K562 (cell line): ENCODE data around the gene SMIM36. TPM values are rescaled to one million over a fixed set of nuclear protein-coding genes. Genes with fewer than 3 reads are reported as not detected.

Source experiments
- ATAC-seq: fragments of 200-7000 bp; cut with Tn5 transposase; 3 replicates; pipeline ENCODE4 v1.9.1; 2020; ENCODE audit warnings: moderate library complexity
- BruUV-seq: library from RNA; stranded (reverse); fragments of 400-500 nt; replicated peaks from 2 replicates; lab custom pipeline; 2021; lab: Mats Ljungman, UMichigan
- CTCF ChIA-PET: fragments of 300-600 bp; formaldehyde crosslinking; extraction: SDS; loops from one replicate; lab custom pipeline; 2021; ENCODE audit warnings: low intra/inter-chr PET ratio; lab: Yijun Ruan, JAX
- POLR2A ChIA-PET: fragments of 300-600, 350-650 bp; sonication (Branson Sonifier 250); formaldehyde crosslinking; extraction: SDS; loops from one replicate; lab custom pipeline; 2021; ENCODE audit warnings: antibody characterized with exemption, inconsistent platforms; lab: Yijun Ruan, JAX
- DNase-seq, 4 experiments: peaks; one replicate each; pipeline versions ENCODE4 v3.0.0 to v3.0.0-alpha.2; 2011 to 2018; ENCODE audit warnings: low spot score in 3 of 4, mixed read lengths in 3 of 4; ENCODE audit errors: extremely low read depth in 1 of 4
- FAIRE-seq: peaks from 2 replicates; lab custom pipeline; 2011; peaks lifted over from hg19 to GRCh38; lab: Jason Lieb, UNC
- H2AFZ ChIP-seq: 2 replicates; pipeline ENCODE4 v1.6.0; 2011; ENCODE audit warnings: low read depth, low read length, control low read depth, inconsistent platforms
- H3K27ac ChIP-seq: fragments of 200-600 bp; 3 replicates; pipeline ENCODE4 v1.8.0; 2011; ENCODE audit warnings: low read depth, mild to moderate bottlenecking, control low read depth, inconsistent platforms, low read length, moderate library complexity, mixed read lengths; ENCODE audit errors: extremely low read depth
- H3K27me3 ChIP-seq, 2 experiments: fragments of 300-600 bp in 1 of 2; 2 replicates in 1 of 2; 3 replicates in 1 of 2; pipeline versions ENCODE4 v1.6.0 to v1.8.0; 2011; ENCODE audit warnings: inconsistent platforms in 2 of 2, low read length in 2 of 2, mild to moderate bottlenecking in 1 of 2, mixed read lengths in 1 of 2, moderate library complexity in 1 of 2; ENCODE audit not compliant: control insufficient read depth in 2 of 2, insufficient read depth in 2 of 2
- H3K36me3 ChIP-seq: fragments of 300-600 bp; 3 replicates; pipeline ENCODE4 v1.8.0; 2011; ENCODE audit warnings: mild to moderate bottlenecking, low read length, inconsistent platforms; ENCODE audit not compliant: control insufficient read depth, insufficient read depth
- H3K4me1 ChIP-seq, 2 experiments: fragments of 200-600 bp in 1 of 2; replicated peaks in 1 of 2; 2 replicates in 1 of 2; 3 replicates in 1 of 2; pipeline versions ENCODE4 v1.5.1 to v1.8.0; 2011; ENCODE audit warnings: inconsistent platforms in 2 of 2, low read length in 2 of 2, mild to moderate bottlenecking in 1 of 2, mixed read lengths in 1 of 2, moderate library complexity in 1 of 2; ENCODE audit not compliant: control insufficient read depth in 2 of 2, insufficient read depth in 2 of 2
- H3K4me2 ChIP-seq: 2 replicates; pipeline ENCODE4 v1.6.1; 2011; ENCODE audit warnings: low read length, control low read depth, inconsistent platforms, mixed read lengths; ENCODE audit not compliant: insufficient read depth
- H3K4me3 ChIP-seq: fragments of 200-600 bp; sonication (generic), shearing (Covaris generic); 2 replicates; pipeline ENCODE4 v1.5.1; 2016; ENCODE audit warnings: control low read depth, inconsistent platforms
- H3K79me2 ChIP-seq: fragments of 200-600 bp; 3 replicates; pipeline ENCODE4 v1.8.0; 2011; ENCODE audit warnings: low read length, inconsistent platforms; ENCODE audit not compliant: control insufficient read depth, insufficient read depth
- H3K9ac ChIP-seq, 2 experiments: 2 replicates each; pipeline versions ENCODE4 v1.6.0 to v1.6.1; 2011; ENCODE audit warnings: low read depth in 2 of 2, low read length in 2 of 2, control low read depth in 1 of 2, inconsistent platforms in 1 of 2, mild to moderate bottlenecking in 1 of 2, mixed read lengths in 1 of 2; ENCODE audit not compliant: insufficient read depth in 1 of 2
- H3K9me1 ChIP-seq: one replicate; pipeline ENCODE4 v1.6.0; 2011; ENCODE audit warnings: inconsistent platforms, mild to moderate bottlenecking, low read length, moderate library complexity; ENCODE audit not compliant: control insufficient read depth, insufficient read depth
- H3K9me3 ChIP-seq: replicated peaks from 2 replicates; pipeline ENCODE4 v1.5.1; 2011; ENCODE audit warnings: low read depth, low read length, inconsistent platforms; ENCODE audit not compliant: control insufficient read depth, insufficient read depth
- H4K20me1 ChIP-seq: replicated peaks from 2 replicates; pipeline ENCODE4 v1.6.1; 2011; ENCODE audit warnings: low read length, inconsistent platforms, mixed read lengths; ENCODE audit not compliant: control insufficient read depth, insufficient read depth
- CEBPB ChIP-seq: fragments of 450-650 bp; IDR thresholded peaks from 2 replicates; pipeline ENCODE4 v1.6.1; 2016; ENCODE audit warnings: missing genetic modification characterization, missing compliant biosample characterization
- CEBPG ChIP-seq, 3 experiments: fragments of 200-800 bp in 1 of 3; sonication (Bioruptor generic) in 1 of 3; sonication (generic) in 1 of 3; formaldehyde crosslinking in 1 of 3; IDR thresholded peaks in 2 of 3; conservative IDR thresholded peaks in 1 of 3; 2 replicates each; pipeline versions ENCODE4 v1.6.1 to v1.8.0; 2016 to 2022; ENCODE audit warnings: missing compliant biosample characterization in 2 of 3, missing genetic modification characterization in 2 of 3, mild to moderate bottlenecking in 1 of 3, missing genetic modification reagents in 1 of 3
- HDAC8 ChIP-seq: fragments of 450-650 bp; IDR thresholded peaks from 2 replicates; pipeline ENCODE4 v1.6.1; 2016; ENCODE audit warnings: mild to moderate bottlenecking, missing genetic modification characterization, moderate library complexity, missing compliant biosample characterization
- LCOR ChIP-seq: sonication (generic); formaldehyde crosslinking; IDR thresholded peaks from 2 replicates; pipeline ENCODE4 v1.8.0; 2022; ENCODE audit warnings: mild to moderate bottlenecking, missing genetic modification reagents
- NFIC ChIP-seq: fragments of 450-650 bp; IDR thresholded peaks from 2 replicates; pipeline ENCODE4 v1.6.1; 2017; ENCODE audit warnings: mild to moderate bottlenecking, inconsistent platforms
- RBM34 ChIP-seq: fragments of 200-400 bp; formaldehyde crosslinking; IDR thresholded peaks from 2 replicates; pipeline ENCODE4 v1.6.1; 2018; ENCODE audit warnings: low read length, borderline replicate concordance; ENCODE audit not compliant: insufficient read depth
- ZNF717 ChIP-seq: fragments of 250-450 bp; sonication (Bioruptor Pico); IDR thresholded peaks from 2 replicates; pipeline ENCODE4 v1.5.0; 2021
- WGBS: fragments of 100-300 bp; shearing (Covaris generic); methylation state at CpG from one replicate; pipeline ENCODE4 v1.1.6; 2016; ENCODE audit warnings: low coverage, mixed read lengths; ENCODE audit not compliant: insufficient coverage; ENCODE audit errors: missing lambda C conversion rate; 5-methylcytosine and 5-hydroxymethylcytosine counted together
- in situ Hi-C: fragments of 300-500 bp; cut with MboI; formaldehyde crosslinking; loops from 4 replicates; pipeline ENCODE4 v1.15.0; 2018; ENCODE audit warnings: inconsistent platforms, mixed read lengths
- intact Hi-C: fragments of 100-400 bp; cut with micrococcal nuclease; formaldehyde crosslinking; loops from 2 replicates; pipeline ENCODE4 v1.14.2; 2022
- polyA plus RNA-seq, 8 experiments: library from polyadenylated mRNA; depleted of rRNA in 4 of 8; stranded (reverse) in 5 of 8; unstranded in 3 of 8; fragments of >200 nt; fragmentation: Nextera tagmentation in 2 of 8; fragmentation: Illumina TruSeq in 1 of 8; extraction: Ambion mirVana in 2 of 8; extraction: Trizol in 1 of 8; gene quantifications; 2 replicates each; pipeline versions ENCODE4 v1.2.1 to v1.2.3, GENCODE V29; 2011 to 2014; ENCODE audit warnings: inconsistent platforms in 1 of 8, missing spikeins in 1 of 8
- total RNA-seq, 7 experiments: library from RNA; depleted of rRNA in 6 of 7; stranded (reverse); fragments of >200 nt in 6 of 7; fragmentation: Illumina TruSeq in 2 of 7; extraction: Trizol in 2 of 7; gene quantifications; 2 replicates each; pipeline versions ENCODE4 v1.2.1 to v1.2.3, GENCODE V29; 2011 to 2021; ENCODE audit warnings: low replicate concordance in 1 of 7
- TF ChIP-seq, protein P1 (sequence below): fragments of 450-650 bp; IDR thresholded peaks from 2 replicates; pipeline ENCODE4 v1.6.1; 2016; ENCODE audit warnings: borderline replicate concordance
- TF ChIP-seq, protein P2 (sequence below), 2 experiments: fragments of 200-800 bp in 1 of 2; sonication (Bioruptor generic) in 1 of 2; sonication (generic) in 1 of 2; formaldehyde crosslinking in 1 of 2; IDR thresholded peaks in 1 of 2; conservative IDR thresholded peaks in 1 of 2; 2 replicates each; pipeline versions ENCODE4 v1.5.0 to v1.6.1; 2016 to 2020; ENCODE audit warnings: missing compliant biosample characterization in 1 of 2, missing genetic modification characterization in 1 of 2, missing genetic modification reagents in 1 of 2

The SMIM36 gene
- total and polyA plus RNA-seq, 9 of the 15 experiments (the other 6 are each of a cell fraction or from before 2014, with no cell fraction given), result not detected

DNA sequence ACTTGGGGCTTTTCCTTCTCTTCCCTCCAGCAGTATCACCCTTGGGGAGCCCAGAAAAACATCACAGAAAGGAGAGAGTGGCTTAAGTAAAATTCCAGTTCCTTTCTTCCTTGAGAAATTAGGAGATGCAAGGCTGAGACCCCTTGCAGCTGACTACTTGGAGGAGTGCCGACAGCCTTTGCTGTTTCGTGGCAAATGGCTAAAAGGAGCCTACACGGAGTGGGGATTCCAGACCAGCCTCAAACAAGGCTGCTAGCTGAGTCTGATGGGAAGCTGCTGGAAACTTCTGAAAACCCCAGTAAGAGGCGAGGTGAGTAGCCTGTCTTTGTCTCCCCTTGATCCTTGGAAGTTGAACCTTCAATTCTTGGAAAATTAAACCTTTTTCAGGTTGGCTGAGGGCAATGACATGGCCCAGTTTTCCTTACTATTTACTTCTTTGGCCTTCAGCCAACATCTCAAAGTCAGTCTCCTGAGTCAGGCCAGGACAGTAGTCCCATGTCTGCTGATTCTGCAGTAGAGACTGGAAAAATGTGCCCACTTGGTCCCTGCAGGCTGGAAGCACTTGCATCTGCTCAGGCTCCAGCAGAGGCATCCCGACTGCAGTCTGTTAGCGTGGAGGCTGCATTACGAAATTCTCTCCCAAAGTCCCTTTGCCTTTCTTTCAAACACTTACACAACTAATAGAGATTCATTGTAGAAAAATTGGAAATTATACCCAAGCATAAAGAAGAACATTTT is 23.4 kb downstream of the SMIM36 start:
- H3K9me3 ChIP-seq, result no peaks in the 10 kb centered on the region
- TF ChIP-seq CEBPB (tag) (peak; percentile 46), HDAC8 (no peak), CEBPG (CRISPR knock-in tag; IDR thresholded peaks at IDR 0.05) (no peak), CEBPG (tag; conservative IDR thresholded peaks at IDR 0.05 in 1 of 2, IDR thresholded peaks at IDR 0.05 in 1 of 2) (0 out of 4 replicates have a peak, but pooled peaks of 1 of the 2 experiments have one; percentile 12), NFIC (peak; percentile 86), RBM34 (no peak), LCOR (CRISPR knock-in tag) (no peak), ZNF717 (no peak)
- TF ChIP-seq, protein P1, sequence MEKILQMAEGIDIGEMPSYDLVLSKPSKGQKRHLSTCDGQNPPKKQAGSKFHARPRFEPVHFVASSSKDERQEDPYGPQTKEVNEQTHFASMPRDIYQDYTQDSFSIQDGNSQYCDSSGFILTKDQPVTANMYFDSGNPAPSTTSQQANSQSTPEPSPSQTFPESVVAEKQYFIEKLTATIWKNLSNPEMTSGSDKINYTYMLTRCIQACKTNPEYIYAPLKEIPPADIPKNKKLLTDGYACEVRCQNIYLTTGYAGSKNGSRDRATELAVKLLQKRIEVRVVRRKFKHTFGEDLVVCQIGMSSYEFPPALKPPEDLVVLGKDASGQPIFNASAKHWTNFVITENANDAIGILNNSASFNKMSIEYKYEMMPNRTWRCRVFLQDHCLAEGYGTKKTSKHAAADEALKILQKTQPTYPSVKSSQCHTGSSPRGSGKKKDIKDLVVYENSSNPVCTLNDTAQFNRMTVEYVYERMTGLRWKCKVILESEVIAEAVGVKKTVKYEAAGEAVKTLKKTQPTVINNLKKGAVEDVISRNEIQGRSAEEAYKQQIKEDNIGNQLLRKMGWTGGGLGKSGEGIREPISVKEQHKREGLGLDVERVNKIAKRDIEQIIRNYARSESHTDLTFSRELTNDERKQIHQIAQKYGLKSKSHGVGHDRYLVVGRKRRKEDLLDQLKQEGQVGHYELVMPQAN, result no peak
- TF ChIP-seq, protein P2, sequence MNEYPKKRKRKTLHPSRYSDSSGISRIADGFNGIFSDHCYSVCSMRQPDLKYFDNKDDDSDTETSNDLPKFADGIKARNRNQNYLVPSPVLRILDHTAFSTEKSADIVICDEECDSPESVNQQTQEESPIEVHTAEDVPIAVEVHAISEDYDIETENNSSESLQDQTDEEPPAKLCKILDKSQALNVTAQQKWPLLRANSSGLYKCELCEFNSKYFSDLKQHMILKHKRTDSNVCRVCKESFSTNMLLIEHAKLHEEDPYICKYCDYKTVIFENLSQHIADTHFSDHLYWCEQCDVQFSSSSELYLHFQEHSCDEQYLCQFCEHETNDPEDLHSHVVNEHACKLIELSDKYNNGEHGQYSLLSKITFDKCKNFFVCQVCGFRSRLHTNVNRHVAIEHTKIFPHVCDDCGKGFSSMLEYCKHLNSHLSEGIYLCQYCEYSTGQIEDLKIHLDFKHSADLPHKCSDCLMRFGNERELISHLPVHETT (CRISPR knock-in tag; conservative IDR thresholded peaks at IDR 0.05 in 1 of 2, IDR thresholded peaks at IDR 0.05 in 1 of 2), result no peak
- TF ChIP-seq, all 486 proteins: peak for 3

More for the DNA sequence above, 23.4 kb downstream of the SMIM36 start:
- no peak for DNase-seq
- Histone ChIP-seq H3K36me3 (no peaks in the 10 kb centered on the region), H3K79me2 (no peaks in the 10 kb centered on the region), H2AFZ (peak overlapping the region; percentile 35; the same call in 1 of the 2 replicates), H3K4me2 (no peak overlapping the region), H3K4me1 (no peaks in the 10 kb centered on the region), H3K27me3 (peaks cover 0 to 4% of the 10 kb centered on the region in 2 experiments; a peak in 1 of 5 replicates), H3K9ac (no peak overlapping the region), H4K20me1 (no peaks in the 10 kb centered on the region), H3K4me3 (no peak overlapping the region), H3K27ac (no peak overlapping the region), H3K9me1 (no peaks in the 10 kb centered on the region)
- ATAC-seq, result no peak; the same call in 2 of the 3 replicates
- BruUV-seq, result no TSS peak
- in situ Hi-C loops, result no loop called here
- ChIA-PET CTCF (no interaction called here), POLR2A (no interaction called here)
- 10% methylated on average over 7 of the region's 7 CpGs for WGBS
- no peak for FAIRE-seq
- intact Hi-C loops, result no loop called here
